Liver (tissue), 9 donors: ENCODE measurements around the gene IL20. TPM values are rescaled to one million over a fixed set of nuclear protein-coding genes. Genes with fewer than 3 reads are reported as not detected.

Experiments used
- DNase-seq: peaks from one replicate; pipeline ENCODE4 v3.0.0-alpha.2; 2017; ENCODE audit warnings: low spot score
- H3K27ac ChIP-seq, 2 donors: one replicate each; pipeline ENCODE4 v1.7.0; 2013; ENCODE audit warnings: inconsistent platforms in 2 of 2, low read length in 2 of 2, control low read depth in 1 of 2, low read depth in 1 of 2, mild to moderate bottlenecking in 1 of 2
- H3K27me3 ChIP-seq, 4 donors: one replicate each; pipeline versions ENCODE4 v1.6.1 to v1.7.0; 2013; ENCODE audit warnings: low read length in 3 of 4, inconsistent platforms in 1 of 4, mild to moderate bottlenecking in 1 of 4, moderate library complexity in 1 of 4; ENCODE audit not compliant: control insufficient read depth in 4 of 4, insufficient read depth in 4 of 4
- H3K36me3 ChIP-seq, 4 donors: one replicate each; pipeline versions ENCODE4 v1.6.1 to v1.7.0; 2013; ENCODE audit warnings: low read length in 3 of 4, mild to moderate bottlenecking in 3 of 4, low read depth in 1 of 4, moderate library complexity in 1 of 4; ENCODE audit not compliant: control insufficient read depth in 4 of 4, insufficient read depth in 3 of 4
- H3K4me1 ChIP-seq, 4 donors: one replicate each; pipeline versions ENCODE4 v1.6.1 to v1.7.0; 2013; ENCODE audit warnings: low read length in 3 of 4, mild to moderate bottlenecking in 3 of 4, moderate library complexity in 1 of 4; ENCODE audit not compliant: control insufficient read depth in 4 of 4, insufficient read depth in 4 of 4
- H3K4me3 ChIP-seq, 3 donors: one replicate each; pipeline versions ENCODE4 v1.6.1 to v1.7.0; 2013; ENCODE audit warnings: low read length in 3 of 3, control low read depth in 1 of 3, low read depth in 1 of 3, mild to moderate bottlenecking in 1 of 3
- H3K9ac ChIP-seq, 2 donors: one replicate each; pipeline ENCODE4 v1.7.0; 2013; ENCODE audit warnings: low read length in 2 of 2, mild to moderate bottlenecking in 2 of 2, moderate library complexity in 2 of 2, control low read depth in 1 of 2, low read depth in 1 of 2
- H3K9me3 ChIP-seq, 4 donors: one replicate each; pipeline versions ENCODE4 v1.6.1 to v1.7.0; 2013; ENCODE audit warnings: low read length in 3 of 4; ENCODE audit not compliant: control insufficient read depth in 4 of 4
- EGR1 ChIP-seq, 2 donors: IDR thresholded peaks; 2 replicates each; pipeline ENCODE4 v1.6.1; 2016 to 2018; ENCODE audit warnings: antibody characterized with exemption in 2 of 2, low read depth in 2 of 2
- FOXA1 ChIP-seq: IDR thresholded peaks from 2 replicates; pipeline ENCODE4 v1.6.1; 2016; ENCODE audit warnings: antibody characterized with exemption
- FOXA2 ChIP-seq: IDR thresholded peaks from 2 replicates; pipeline ENCODE4 v1.6.1; 2016; ENCODE audit warnings: antibody characterized with exemption
- GABPA ChIP-seq, 2 donors: IDR thresholded peaks in 1 of 2; conservative IDR thresholded peaks in 1 of 2; 2 replicates each; pipeline ENCODE4 v1.6.1; 2016; ENCODE audit warnings: antibody characterized with exemption in 2 of 2, mild to moderate bottlenecking in 1 of 2, moderate library complexity in 1 of 2
- HNF4A ChIP-seq, 2 donors: conservative IDR thresholded peaks; 2 replicates each; pipeline ENCODE4 v1.6.1; 2016; ENCODE audit warnings: antibody characterized with exemption in 2 of 2, mild to moderate bottlenecking in 2 of 2
- JUND ChIP-seq, 2 donors: IDR thresholded peaks; 2 replicates each; pipeline ENCODE4 v1.6.1; 2016; ENCODE audit warnings: antibody characterized with exemption in 2 of 2
- NR2F2 ChIP-seq: IDR thresholded peaks from 2 replicates; pipeline ENCODE4 v1.6.1; 2016; ENCODE audit warnings: antibody characterized with exemption
- RAD21 ChIP-seq, 2 donors: IDR thresholded peaks; 2 replicates each; pipeline ENCODE4 v1.6.1; 2016; ENCODE audit warnings: antibody characterized with exemption in 2 of 2, mild to moderate bottlenecking in 2 of 2
- RXRA ChIP-seq, 2 donors: IDR thresholded peaks; 2 replicates each; pipeline ENCODE4 v1.6.1; 2017 to 2018; ENCODE audit warnings: antibody characterized with exemption in 2 of 2, mild to moderate bottlenecking in 1 of 2
- TAF1 ChIP-seq: conservative IDR thresholded peaks from 2 replicates; pipeline ENCODE4 v1.6.1; 2016; ENCODE audit warnings: antibody characterized with exemption, mild to moderate bottlenecking
- WGBS: extraction: QIAGEN DNeasy Blood & Tissue Kit; methylation state at CpG from one replicate; pipeline ENCODE4 v1.1.7; 2013; 5-methylcytosine and 5-hydroxymethylcytosine counted together
- polyA plus RNA-seq, 2 donors: library from polyadenylated mRNA; stranded (reverse) in 1 of 2; unstranded in 1 of 2; fragments of 200-250 nt in 1 of 2; fragments of >200 nt in 1 of 2; fragmentation: Nextera tagmentation in 1 of 2; extraction: Ambion mirVana in 1 of 2; gene quantifications; one replicate each; pipeline versions ENCODE4 v1.2.1 to v1.2.3, GENCODE V29; 2013 to 2015
- total RNA-seq, 2 donors: library from RNA; depleted of rRNA; stranded (reverse); fragments of >200 nt; gene quantifications; one replicate each; pipeline ENCODE4 v1.2.3, GENCODE V29; 2014
- TF ChIP-seq, protein P1 (sequence below): IDR thresholded peaks from 2 replicates; pipeline ENCODE4 v1.6.1; 2016; ENCODE audit warnings: antibody characterized with exemption
- TF ChIP-seq, protein P2 (sequence below): IDR thresholded peaks from 2 replicates; pipeline ENCODE4 v1.6.1; 2016; ENCODE audit warnings: antibody characterized with exemption, mild to moderate bottlenecking
- TF ChIP-seq, protein P3 (sequence below): IDR thresholded peaks from 2 replicates; pipeline ENCODE4 v1.6.1; 2016; ENCODE audit warnings: antibody characterized with exemption
- TF ChIP-seq, protein P4 (sequence below): IDR thresholded peaks from 2 replicates; pipeline ENCODE4 v1.6.1; 2016; ENCODE audit warnings: antibody characterized with exemption
- donor health status: healthy.
- donor health status: healthy.
- donor health status: healthy.
- donor health status: healthy.
- donor health status: healthy.

Gene IL20
- total and polyA plus RNA-seq, 4 donors, result 0.17 TPM; not detected in 3

DNA sequence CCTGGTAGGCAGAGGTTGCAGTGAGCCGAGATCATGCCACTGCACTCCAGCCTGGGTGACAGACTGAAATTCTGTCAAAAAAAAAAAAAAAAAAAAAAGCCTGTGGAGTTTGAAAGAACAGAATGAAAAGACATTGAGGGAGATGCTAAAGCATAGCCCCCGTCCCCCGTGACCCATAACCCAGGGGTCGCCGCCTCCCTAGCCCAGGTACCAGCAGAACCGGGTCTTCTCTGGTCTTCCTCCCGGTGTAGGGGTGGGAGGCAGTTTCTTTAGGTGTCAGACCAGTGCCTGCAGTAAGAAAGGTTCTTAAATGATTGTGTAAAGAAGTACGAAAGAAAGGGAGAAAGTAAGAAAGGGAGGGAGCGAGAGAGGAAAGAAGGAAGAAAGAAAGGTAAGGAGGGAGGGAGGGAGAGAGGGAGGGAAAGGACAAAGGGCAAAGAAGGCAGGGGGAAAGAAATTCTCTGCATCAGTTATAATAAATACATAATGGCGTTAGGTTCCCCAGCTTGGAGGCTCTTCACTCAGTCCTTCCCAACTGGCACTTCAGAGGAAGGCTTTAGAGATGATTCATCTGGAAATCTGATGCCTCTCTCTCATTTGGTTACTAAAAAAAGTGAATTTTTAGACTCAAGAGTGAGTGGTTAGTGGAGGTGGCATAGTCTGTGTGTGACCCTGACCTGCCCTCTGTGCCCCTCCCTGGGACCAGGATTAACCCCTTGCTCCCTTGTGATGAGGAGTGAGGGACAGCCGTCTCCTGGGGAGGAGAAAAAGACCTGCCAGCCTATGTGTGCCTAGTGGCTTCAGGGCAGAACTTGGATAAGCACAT lies 32.9 kb downstream of the IL20 start:
- Histone ChIP-seq H3K36me3 (no peaks in the 10 kb centered on the region), H3K4me3 (no peak overlapping the region), H3K27ac (no peak overlapping the region), H3K9me3 (no peaks in the 10 kb centered on the region), H3K4me1 (peaks cover 0 to 4% (median 0%) of the 10 kb centered on the region in 4 donors), H3K27me3 (no peaks in the 10 kb centered on the region), H3K9ac (no peak overlapping the region)
- 77% methylated on average over 11 of the region's 11 CpGs for WGBS
- TF ChIP-seq FOXA1 (no peak), GABPA (IDR thresholded peaks at IDR 0.05 in 1 of 2, conservative IDR thresholded peaks at IDR 0.05 in 1 of 2) (no peak), HNF4A (conservative IDR thresholded peaks at IDR 0.05) (no peak), EGR1 (IDR thresholded peaks at IDR 0.05; ENCODE audit: low read depth in 2 of 2) (no peak), JUND (IDR thresholded peaks at IDR 0.05) (no peak), RXRA (IDR thresholded peaks at IDR 0.05) (no peak), TAF1 (no peak), NR2F2 (no peak)
- TF ChIP-seq, protein P1, sequence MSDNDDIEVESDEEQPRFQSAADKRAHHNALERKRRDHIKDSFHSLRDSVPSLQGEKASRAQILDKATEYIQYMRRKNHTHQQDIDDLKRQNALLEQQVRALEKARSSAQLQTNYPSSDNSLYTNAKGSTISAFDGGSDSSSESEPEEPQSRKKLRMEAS, result no peak
- DNase-seq, result no peak

DNA sequence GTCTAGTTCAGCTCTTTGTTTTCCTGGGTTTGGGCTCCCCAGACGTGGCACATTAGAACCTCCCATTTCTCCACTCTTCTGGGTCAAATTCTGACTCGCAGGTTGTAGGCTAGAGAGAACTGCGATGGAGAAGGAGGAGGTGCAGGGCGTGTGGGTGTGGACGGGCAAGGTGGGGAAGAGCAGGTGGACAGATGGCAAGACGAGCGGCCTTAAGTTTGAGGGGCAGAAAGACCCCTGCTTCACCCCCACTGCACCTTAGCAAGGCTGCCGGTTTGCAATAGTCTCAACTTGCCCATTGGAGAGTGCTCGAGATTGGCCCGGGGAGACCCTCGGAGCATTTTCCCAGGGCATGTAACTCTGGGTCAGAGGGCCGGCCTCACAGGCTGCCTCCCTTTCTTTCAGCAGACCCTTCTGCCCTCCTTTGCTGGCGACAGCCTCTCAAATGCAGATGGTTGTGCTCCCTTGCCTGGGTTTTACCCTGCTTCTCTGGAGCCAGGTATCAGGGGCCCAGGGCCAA lies 33.5 kb downstream of the IL20 start:
- peaks cover 0 to 4% (median 0%) of the 10 kb centered on the region in 4 donors for H3K4me1 ChIP-seq
- TF ChIP-seq RAD21 (IDR thresholded peaks at IDR 0.05), result no peak
- no peak for TF ChIP-seq JUND (IDR thresholded peaks at IDR 0.05)
- TF ChIP-seq FOXA2, result no peak
- TF ChIP-seq, protein P2, sequence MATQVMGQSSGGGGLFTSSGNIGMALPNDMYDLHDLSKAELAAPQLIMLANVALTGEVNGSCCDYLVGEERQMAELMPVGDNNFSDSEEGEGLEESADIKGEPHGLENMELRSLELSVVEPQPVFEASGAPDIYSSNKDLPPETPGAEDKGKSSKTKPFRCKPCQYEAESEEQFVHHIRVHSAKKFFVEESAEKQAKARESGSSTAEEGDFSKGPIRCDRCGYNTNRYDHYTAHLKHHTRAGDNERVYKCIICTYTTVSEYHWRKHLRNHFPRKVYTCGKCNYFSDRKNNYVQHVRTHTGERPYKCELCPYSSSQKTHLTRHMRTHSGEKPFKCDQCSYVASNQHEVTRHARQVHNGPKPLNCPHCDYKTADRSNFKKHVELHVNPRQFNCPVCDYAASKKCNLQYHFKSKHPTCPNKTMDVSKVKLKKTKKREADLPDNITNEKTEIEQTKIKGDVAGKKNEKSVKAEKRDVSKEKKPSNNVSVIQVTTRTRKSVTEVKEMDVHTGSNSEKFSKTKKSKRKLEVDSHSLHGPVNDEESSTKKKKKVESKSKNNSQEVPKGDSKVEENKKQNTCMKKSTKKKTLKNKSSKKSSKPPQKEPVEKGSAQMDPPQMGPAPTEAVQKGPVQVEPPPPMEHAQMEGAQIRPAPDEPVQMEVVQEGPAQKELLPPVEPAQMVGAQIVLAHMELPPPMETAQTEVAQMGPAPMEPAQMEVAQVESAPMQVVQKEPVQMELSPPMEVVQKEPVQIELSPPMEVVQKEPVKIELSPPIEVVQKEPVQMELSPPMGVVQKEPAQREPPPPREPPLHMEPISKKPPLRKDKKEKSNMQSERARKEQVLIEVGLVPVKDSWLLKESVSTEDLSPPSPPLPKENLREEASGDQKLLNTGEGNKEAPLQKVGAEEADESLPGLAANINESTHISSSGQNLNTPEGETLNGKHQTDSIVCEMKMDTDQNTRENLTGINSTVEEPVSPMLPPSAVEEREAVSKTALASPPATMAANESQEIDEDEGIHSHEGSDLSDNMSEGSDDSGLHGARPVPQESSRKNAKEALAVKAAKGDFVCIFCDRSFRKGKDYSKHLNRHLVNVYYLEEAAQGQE, result no peak
- TF ChIP-seq GABPA (IDR thresholded peaks at IDR 0.05 in 1 of 2, conservative IDR thresholded peaks at IDR 0.05 in 1 of 2), result no peak
- TF ChIP-seq, protein P3, sequence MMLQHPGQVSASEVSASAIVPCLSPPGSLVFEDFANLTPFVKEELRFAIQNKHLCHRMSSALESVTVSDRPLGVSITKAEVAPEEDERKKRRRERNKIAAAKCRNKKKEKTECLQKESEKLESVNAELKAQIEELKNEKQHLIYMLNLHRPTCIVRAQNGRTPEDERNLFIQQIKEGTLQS, result no peak
- TF ChIP-seq, protein P4, sequence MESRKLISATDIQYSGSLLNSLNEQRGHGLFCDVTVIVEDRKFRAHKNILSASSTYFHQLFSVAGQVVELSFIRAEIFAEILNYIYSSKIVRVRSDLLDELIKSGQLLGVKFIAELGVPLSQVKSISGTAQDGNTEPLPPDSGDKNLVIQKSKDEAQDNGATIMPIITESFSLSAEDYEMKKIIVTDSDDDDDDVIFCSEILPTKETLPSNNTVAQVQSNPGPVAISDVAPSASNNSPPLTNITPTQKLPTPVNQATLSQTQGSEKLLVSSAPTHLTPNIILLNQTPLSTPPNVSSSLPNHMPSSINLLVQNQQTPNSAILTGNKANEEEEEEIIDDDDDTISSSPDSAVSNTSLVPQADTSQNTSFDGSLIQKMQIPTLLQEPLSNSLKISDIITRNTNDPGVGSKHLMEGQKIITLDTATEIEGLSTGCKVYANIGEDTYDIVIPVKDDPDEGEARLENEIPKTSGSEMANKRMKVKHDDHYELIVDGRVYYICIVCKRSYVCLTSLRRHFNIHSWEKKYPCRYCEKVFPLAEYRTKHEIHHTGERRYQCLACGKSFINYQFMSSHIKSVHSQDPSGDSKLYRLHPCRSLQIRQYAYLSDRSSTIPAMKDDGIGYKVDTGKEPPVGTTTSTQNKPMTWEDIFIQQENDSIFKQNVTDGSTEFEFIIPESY, result no peak
- DNase-seq, result no peak
- no peak overlapping the region for H3K27ac ChIP-seq
- no peak overlapping the region for H3K9ac ChIP-seq
- H3K36me3 ChIP-seq, result no peaks in the 10 kb centered on the region
- no peak overlapping the region for H3K4me3 ChIP-seq
- WGBS, result 86% methylated on average over 13 of the region's 13 CpGs
- H3K9me3 ChIP-seq, result no peaks in the 10 kb centered on the region
- H3K27me3 ChIP-seq, result no peaks in the 10 kb centered on the region
